ENCODE measurements around the gene ATP5F1B. TPM values are rescaled to one million over a fixed set of nuclear protein-coding genes. Genes with fewer than 3 reads are reported as not detected.

ATP5F1B gene
- total and polyA plus RNA-seq, 2 of the 13 experiments (the other 11 are each of a cell fraction or from before 2014, with no cell fraction given), result 1,051 to 1,180 TPM

DNA sequence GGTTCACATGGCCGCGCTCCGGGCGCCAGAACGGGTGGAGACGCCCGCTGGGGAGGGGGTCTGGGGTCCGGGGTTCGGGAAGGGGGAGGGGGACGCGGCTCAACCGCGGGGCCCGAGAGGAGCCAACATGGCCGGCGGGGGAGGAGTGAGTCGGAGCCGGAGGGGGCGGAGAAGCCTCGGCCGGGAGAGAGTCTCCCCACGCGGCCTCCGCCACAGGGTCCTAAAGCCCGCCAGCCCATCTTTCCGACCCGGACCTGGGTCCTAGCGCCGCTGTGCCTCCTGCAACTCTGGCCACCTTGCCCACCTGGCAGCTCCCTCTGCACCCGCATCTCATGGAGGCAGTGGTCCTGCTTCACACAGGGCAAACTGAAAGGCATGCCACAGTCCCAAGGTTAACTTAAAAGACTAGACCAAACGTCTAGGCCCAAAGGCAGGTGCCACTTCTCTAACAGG, 15.6 kb downstream of the ATP5F1B start, which contains the start of gene BAZ2A (continued):
- TF ChIP-seq, protein P1, sequence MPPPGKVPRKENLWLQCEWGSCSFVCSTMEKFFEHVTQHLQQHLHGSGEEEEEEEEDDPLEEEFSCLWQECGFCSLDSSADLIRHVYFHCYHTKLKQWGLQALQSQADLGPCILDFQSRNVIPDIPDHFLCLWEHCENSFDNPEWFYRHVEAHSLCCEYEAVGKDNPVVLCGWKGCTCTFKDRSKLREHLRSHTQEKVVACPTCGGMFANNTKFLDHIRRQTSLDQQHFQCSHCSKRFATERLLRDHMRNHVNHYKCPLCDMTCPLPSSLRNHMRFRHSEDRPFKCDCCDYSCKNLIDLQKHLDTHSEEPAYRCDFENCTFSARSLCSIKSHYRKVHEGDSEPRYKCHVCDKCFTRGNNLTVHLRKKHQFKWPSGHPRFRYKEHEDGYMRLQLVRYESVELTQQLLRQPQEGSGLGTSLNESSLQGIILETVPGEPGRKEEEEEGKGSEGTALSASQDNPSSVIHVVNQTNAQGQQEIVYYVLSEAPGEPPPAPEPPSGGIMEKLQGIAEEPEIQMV (CRISPR knock-in tag; IDR thresholded peaks at IDR 0.05; ENCODE audit: low read depth), result no peak; the same call in 1 of the 2 replicates
- TF ChIP-seq, protein P2, sequence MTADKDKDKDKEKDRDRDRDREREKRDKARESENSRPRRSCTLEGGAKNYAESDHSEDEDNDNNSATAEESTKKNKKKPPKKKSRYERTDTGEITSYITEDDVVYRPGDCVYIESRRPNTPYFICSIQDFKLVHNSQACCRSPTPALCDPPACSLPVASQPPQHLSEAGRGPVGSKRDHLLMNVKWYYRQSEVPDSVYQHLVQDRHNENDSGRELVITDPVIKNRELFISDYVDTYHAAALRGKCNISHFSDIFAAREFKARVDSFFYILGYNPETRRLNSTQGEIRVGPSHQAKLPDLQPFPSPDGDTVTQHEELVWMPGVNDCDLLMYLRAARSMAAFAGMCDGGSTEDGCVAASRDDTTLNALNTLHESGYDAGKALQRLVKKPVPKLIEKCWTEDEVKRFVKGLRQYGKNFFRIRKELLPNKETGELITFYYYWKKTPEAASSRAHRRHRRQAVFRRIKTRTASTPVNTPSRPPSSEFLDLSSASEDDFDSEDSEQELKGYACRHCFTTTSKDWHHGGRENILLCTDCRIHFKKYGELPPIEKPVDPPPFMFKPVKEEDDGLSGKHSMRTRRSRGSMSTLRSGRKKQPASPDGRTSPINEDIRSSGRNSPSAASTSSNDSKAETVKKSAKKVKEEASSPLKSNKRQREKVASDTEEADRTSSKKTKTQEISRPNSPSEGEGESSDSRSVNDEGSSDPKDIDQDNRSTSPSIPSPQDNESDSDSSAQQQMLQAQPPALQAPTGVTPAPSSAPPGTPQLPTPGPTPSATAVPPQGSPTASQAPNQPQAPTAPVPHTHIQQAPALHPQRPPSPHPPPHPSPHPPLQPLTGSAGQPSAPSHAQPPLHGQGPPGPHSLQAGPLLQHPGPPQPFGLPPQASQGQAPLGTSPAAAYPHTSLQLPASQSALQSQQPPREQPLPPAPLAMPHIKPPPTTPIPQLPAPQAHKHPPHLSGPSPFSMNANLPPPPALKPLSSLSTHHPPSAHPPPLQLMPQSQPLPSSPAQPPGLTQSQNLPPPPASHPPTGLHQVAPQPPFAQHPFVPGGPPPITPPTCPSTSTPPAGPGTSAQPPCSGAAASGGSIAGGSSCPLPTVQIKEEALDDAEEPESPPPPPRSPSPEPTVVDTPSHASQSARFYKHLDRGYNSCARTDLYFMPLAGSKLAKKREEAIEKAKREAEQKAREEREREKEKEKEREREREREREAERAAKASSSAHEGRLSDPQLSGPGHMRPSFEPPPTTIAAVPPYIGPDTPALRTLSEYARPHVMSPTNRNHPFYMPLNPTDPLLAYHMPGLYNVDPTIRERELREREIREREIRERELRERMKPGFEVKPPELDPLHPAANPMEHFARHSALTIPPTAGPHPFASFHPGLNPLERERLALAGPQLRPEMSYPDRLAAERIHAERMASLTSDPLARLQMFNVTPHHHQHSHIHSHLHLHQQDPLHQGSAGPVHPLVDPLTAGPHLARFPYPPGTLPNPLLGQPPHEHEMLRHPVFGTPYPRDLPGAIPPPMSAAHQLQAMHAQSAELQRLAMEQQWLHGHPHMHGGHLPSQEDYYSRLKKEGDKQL (CRISPR knock-in tag; IDR thresholded peaks at IDR 0.05; ENCODE audit: low read depth), result no peak
- TF ChIP-seq HCFC1 (IDR thresholded peaks at IDR 0.05; ENCODE audit: low read depth, low read length), result no peak; the same call in 1 of the 2 replicates
- TF ChIP-seq, protein P3, sequence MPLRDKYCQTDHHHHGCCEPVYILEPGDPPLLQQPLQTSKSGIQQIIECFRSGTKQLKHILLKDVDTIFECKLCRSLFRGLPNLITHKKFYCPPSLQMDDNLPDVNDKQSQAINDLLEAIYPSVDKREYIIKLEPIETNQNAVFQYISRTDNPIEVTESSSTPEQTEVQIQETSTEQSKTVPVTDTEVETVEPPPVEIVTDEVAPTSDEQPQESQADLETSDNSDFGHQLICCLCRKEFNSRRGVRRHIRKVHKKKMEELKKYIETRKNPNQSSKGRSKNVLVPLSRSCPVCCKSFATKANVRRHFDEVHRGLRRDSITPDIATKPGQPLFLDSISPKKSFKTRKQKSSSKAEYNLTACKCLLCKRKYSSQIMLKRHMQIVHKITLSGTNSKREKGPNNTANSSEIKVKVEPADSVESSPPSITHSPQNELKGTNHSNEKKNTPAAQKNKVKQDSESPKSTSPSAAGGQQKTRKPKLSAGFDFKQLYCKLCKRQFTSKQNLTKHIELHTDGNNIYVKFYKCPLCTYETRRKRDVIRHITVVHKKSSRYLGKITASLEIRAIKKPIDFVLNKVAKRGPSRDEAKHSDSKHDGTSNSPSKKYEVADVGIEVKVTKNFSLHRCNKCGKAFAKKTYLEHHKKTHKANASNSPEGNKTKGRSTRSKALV (CRISPR knock-in tag; IDR thresholded peaks at IDR 0.05), result no peak
- peak; percentile 73; the same call in 1 of the 2 replicates for TF ChIP-seq ZNF331 (CRISPR knock-in tag; IDR thresholded peaks at IDR 0.05)
- TF ChIP-seq ISL2 (CRISPR knock-in tag; IDR thresholded peaks at IDR 0.05), result 0 out of 2 replicates have a peak, but pooled peaks have one; percentile 49
- no peak for TF ChIP-seq NKX3-1 (CRISPR knock-in tag; IDR thresholded peaks at IDR 0.05)
- TF ChIP-seq DPF2 (CRISPR knock-in tag; IDR thresholded peaks at IDR 0.05; ENCODE audit: borderline replicate concordance, low read depth), result no peak
- TF ChIP-seq MAZ (IDR thresholded peaks at IDR 0.05; ENCODE audit: borderline replicate concordance, low read depth, low read length), result peak; percentile 88
- TF ChIP-seq MAZ (CRISPR knock-in tag; IDR thresholded peaks at IDR 0.05; ENCODE audit: low read depth), result peak; percentile 83; the same call in 1 of the 2 replicates
- 0 out of 2 replicates have a peak, but pooled peaks have one; percentile 47 for TF ChIP-seq ZNF670 (CRISPR knock-in tag; IDR thresholded peaks at IDR 0.05; ENCODE audit: borderline replicate concordance)
- TF ChIP-seq EZH2 (conservative IDR thresholded peaks at IDR 0.05; ENCODE audit: low read depth, low read length), result no peak
- TF ChIP-seq AHR (CRISPR knock-in tag; IDR thresholded peaks at IDR 0.05), result peak; percentile 84

Measured in HepG2 (cell line).